B cell (primary cell): ENCODE measurements around the gene ST6GAL1.

Experiments used
- EZH2 ChIP-seq: IDR thresholded peaks from 2 replicates; pipeline ENCODE4 v1.6.1; 2012; ENCODE audit warnings: borderline replicate concordance, low read depth, mild to moderate bottlenecking, moderate library complexity, low read length; ENCODE audit not compliant: insufficient read depth, poor library complexity, severe bottlenecking
- TF ChIP-seq, protein P1 (sequence below): fragments of 200-600 bp; IDR thresholded peaks from one replicate; pipeline ENCODE4 v1.8.0; 2022; ENCODE audit warnings: antibody characterized with exemption, mild to moderate bottlenecking

DNA sequence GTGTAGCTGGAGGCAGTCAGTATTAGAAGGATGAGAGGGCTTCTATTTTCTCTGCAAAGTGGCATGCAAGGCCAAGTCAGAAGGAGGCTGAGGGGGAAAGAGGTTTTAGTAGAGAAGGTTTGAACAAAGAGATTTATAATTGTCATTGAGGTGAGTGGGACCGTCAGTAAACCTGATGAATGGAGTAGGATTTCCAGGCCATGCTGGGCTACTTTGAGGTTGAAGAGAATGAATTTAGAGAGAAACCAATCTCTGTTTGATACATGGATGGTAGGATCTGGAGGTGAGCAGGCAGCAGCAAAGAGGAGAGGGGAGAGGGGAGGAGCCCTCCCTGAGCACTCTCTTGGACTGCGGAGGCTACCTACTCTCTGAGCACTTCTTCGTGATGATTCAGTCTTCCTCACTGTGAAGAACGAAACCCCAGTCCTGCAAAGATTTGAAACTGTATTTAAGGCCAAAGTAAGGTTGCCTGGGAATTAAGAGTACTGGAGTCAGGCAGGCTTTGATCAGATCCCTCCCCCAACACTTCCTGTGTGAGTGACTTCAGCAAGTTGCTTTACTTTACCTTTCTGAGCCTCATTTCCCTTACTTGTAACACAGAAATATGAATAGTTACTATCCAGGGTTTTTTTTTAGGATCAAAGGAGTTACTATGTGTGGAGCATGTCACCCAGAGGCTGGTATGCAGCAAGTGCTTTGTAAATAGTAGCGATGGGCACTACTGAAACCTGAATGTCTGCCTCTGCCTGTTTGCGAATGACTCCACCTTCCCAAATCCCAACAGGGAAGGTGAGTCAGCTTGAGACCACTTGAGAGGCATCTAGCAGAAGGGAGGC is 133.2 kb downstream of the ST6GAL1 start:
- TF ChIP-seq, protein P1, sequence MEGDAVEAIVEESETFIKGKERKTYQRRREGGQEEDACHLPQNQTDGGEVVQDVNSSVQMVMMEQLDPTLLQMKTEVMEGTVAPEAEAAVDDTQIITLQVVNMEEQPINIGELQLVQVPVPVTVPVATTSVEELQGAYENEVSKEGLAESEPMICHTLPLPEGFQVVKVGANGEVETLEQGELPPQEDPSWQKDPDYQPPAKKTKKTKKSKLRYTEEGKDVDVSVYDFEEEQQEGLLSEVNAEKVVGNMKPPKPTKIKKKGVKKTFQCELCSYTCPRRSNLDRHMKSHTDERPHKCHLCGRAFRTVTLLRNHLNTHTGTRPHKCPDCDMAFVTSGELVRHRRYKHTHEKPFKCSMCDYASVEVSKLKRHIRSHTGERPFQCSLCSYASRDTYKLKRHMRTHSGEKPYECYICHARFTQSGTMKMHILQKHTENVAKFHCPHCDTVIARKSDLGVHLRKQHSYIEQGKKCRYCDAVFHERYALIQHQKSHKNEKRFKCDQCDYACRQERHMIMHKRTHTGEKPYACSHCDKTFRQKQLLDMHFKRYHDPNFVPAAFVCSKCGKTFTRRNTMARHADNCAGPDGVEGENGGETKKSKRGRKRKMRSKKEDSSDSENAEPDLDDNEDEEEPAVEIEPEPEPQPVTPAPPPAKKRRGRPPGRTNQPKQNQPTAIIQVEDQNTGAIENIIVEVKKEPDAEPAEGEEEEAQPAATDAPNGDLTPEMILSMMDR, result no peak
- no peak for TF ChIP-seq EZH2
